Sigmoid colon (tissue), 7 donors: ENCODE results near the gene GDAP1L1. TPM values are rescaled to one million over a fixed set of nuclear protein-coding genes. Genes with fewer than 3 reads are reported as not detected.
A peak's percentile ranks its signal among the peaks of the same experiment; 100 is the strongest.

Source experiments
- DNase-seq: peaks from one replicate; pipeline ENCODE4 v3.0.0-alpha.2; 2019
- H3K27ac ChIP-seq, 4 donors: fragments of 200-600 bp; sonication (generic); one replicate each; pipeline ENCODE4 v1.5.1; 2016 to 2019; ENCODE audit warnings: mild to moderate bottlenecking in 1 of 4
- H3K27me3 ChIP-seq, 3 donors: fragments of 200-600 bp; sonication (generic); one replicate each; pipeline ENCODE4 v1.5.1; 2019; ENCODE audit warnings: mild to moderate bottlenecking in 1 of 3
- H3K36me3 ChIP-seq, 4 donors: fragments of 200-600 bp; sonication (generic); one replicate each; pipeline ENCODE4 v1.5.1; 2016 to 2019
- H3K4me1 ChIP-seq, 4 donors: fragments of 200-600 bp; sonication (generic); one replicate each; pipeline ENCODE4 v1.5.1; 2017 to 2019
- H3K4me3 ChIP-seq, 4 donors: fragments of 200-600 bp; sonication (generic); one replicate each; pipeline ENCODE4 v1.5.1; 2017 to 2019; ENCODE audit warnings: mild to moderate bottlenecking in 2 of 4, moderate library complexity in 1 of 4
- H3K9me3 ChIP-seq, 4 donors: fragments of 200-600 bp in 3 of 4; sonication (generic) in 3 of 4; one replicate each; pipeline versions ENCODE4 v1.5.1 to v1.6.1; 2013 to 2019
- EP300 ChIP-seq, 4 donors: sonication (generic); formaldehyde crosslinking; IDR thresholded peaks; one replicate each; pipeline ENCODE4 v1.6.1; 2017; ENCODE audit warnings: antibody characterized with exemption in 4 of 4
- POLR2A ChIP-seq, 2 donors: fragments of 450-650 bp; IDR thresholded peaks; one replicate each; pipeline ENCODE4 v1.6.1; 2016; ENCODE audit warnings: antibody characterized with exemption in 2 of 2, mild to moderate bottlenecking in 2 of 2, moderate library complexity in 2 of 2
- POLR2AphosphoS5 ChIP-seq, 4 donors: sonication (generic); formaldehyde crosslinking; IDR thresholded peaks; one replicate each; pipeline ENCODE4 v1.6.1; 2017; ENCODE audit warnings: antibody characterized with exemption in 4 of 4
- WGBS, 2 donors: extraction: QIAGEN DNeasy Blood & Tissue Kit; methylation state at CpG; one replicate each; pipeline ENCODE4 v1.1.7; 2013; 5-methylcytosine and 5-hydroxymethylcytosine counted together
- intact Hi-C: fragments of 100-400 bp; cut with DNase I; formaldehyde crosslinking; loops from one replicate; pipeline ENCODE4 v1.15.1; 2023
- polyA plus RNA-seq, 3 donors: library from polyadenylated mRNA; stranded (reverse); fragments of 200-250 nt; gene quantifications; one replicate each; pipeline ENCODE4 v1.2.3, GENCODE V29; 2013
- total RNA-seq, 4 donors: library from RNA; depleted of rRNA; stranded (reverse); fragments of >200 nt; gene quantifications; one replicate each; pipeline ENCODE4 v1.1.0, GENCODE V29; 2016
- TF ChIP-seq, protein P1 (sequence below), 4 experiments: fragments of 450-650 bp in 3 of 4; fragments of 200-600 bp in 1 of 4; IDR thresholded peaks; one replicate each; pipeline ENCODE4 v1.5.1; 2016 to 2019; ENCODE audit warnings: antibody characterized with exemption in 4 of 4, mild to moderate bottlenecking in 3 of 4, moderate library complexity in 2 of 4
- donor health status: healthy with polysubstance abuse.
- donor health status: Bipolar disorder and iron deficiency.
- donor health status: healthy.

GDAP1L1 gene
- total and polyA plus RNA-seq, 7 donors: 0.20 to 1.4 (median 0.60) TPM; not detected in 2

- peaks cover 7 to 71% (median 29%) of the 10 kb centered on the region in 4 donors for H3K36me3 ChIP-seq
- no peak overlapping the region for H3K4me3 ChIP-seq
- H3K9me3 ChIP-seq: no peaks in the 10 kb centered on the region
- H3K4me1 ChIP-seq: peaks cover 0 to 70% (median 43%) of the 10 kb centered on the region in 4 donors
- TF ChIP-seq POLR2A (IDR thresholded peaks at IDR 0.05) (no peak), EP300 (IDR thresholded peaks at IDR 0.05) (peak in 3 of 4 donors; percentile 23 to 51 (median 37)), POLR2AphosphoS5 (IDR thresholded peaks at IDR 0.05) (peak in 3 of 4 donors; percentile 62 to 67 (median 64))
- TF ChIP-seq, protein P1, sequence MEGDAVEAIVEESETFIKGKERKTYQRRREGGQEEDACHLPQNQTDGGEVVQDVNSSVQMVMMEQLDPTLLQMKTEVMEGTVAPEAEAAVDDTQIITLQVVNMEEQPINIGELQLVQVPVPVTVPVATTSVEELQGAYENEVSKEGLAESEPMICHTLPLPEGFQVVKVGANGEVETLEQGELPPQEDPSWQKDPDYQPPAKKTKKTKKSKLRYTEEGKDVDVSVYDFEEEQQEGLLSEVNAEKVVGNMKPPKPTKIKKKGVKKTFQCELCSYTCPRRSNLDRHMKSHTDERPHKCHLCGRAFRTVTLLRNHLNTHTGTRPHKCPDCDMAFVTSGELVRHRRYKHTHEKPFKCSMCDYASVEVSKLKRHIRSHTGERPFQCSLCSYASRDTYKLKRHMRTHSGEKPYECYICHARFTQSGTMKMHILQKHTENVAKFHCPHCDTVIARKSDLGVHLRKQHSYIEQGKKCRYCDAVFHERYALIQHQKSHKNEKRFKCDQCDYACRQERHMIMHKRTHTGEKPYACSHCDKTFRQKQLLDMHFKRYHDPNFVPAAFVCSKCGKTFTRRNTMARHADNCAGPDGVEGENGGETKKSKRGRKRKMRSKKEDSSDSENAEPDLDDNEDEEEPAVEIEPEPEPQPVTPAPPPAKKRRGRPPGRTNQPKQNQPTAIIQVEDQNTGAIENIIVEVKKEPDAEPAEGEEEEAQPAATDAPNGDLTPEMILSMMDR (IDR thresholded peaks at IDR 0.05): no peak
- H3K27ac ChIP-seq: peak overlapping the region; percentile 78 to 98 (median 80)
- DNase-seq: no peak
- WGBS, 2 donors: 72 to 98% methylated on average over 2 of the region's 2 CpGs
- intact Hi-C loops: no loop called here
- no peaks in the 10 kb centered on the region for H3K27me3 ChIP-seq
Observed at GRCh38 chr20:44203161-44203560, 43.9 kb upstream of the GDAP1L1 start.

DNA sequence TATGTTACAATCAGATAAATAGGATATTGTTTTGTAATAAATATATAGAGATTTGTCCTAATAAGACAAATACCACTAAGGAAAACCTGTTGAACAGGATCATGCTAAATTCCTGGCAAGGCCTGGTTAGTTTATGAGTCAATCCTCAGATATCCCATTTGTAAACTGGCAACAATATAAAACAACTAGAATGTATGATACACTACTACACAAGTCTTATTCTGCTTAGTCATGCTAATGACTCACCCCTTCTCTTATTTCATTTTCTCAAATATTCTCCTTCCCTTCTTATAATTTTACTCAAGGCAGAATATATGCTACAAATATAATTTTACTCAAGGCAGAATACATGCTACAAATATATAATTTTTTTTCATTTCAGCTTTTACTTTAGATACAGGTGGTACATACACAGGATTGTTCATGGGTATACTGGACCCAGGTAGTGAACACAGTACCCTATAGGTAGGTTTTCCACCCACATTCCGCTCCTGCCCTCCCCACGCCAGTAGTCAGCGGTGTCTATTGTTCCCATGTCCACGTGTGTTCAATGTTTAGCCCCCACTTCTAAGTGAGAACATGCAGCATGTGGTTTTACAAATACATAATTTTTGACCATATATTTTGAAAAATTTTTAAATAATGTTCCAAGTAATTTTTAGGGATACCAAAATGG is 42.8 kb upstream of the GDAP1L1 start:
- no peaks in the 10 kb centered on the region for H3K9me3 ChIP-seq
- DNase-seq: no peak
- H3K36me3 ChIP-seq: peaks cover 0 to 59% (median 22%) of the 10 kb centered on the region in 4 donors
- H3K27me3 ChIP-seq: no peaks in the 10 kb centered on the region
- peak in 3 of 4 donors; percentile 51 to 68 (median 62) for TF ChIP-seq POLR2AphosphoS5 (IDR thresholded peaks at IDR 0.05)
- TF ChIP-seq POLR2A (IDR thresholded peaks at IDR 0.05): no peak
- peak in 2 of 4 donors; percentile 19 to 42 for TF ChIP-seq EP300 (IDR thresholded peaks at IDR 0.05)
- TF ChIP-seq, protein P1 (IDR thresholded peaks at IDR 0.05): no peak
- H3K4me1 ChIP-seq: peaks cover 0 to 81% (median 55%) of the 10 kb centered on the region in 4 donors
- H3K27ac ChIP-seq: peak overlapping the region; percentile 78 to 98 (median 80)
- no peak overlapping the region for H3K4me3 ChIP-seq
- WGBS, 2 donors: 89 to 94% methylated on average over 4 of the region's 4 CpGs
- intact Hi-C loops: no loop called here

DNA sequence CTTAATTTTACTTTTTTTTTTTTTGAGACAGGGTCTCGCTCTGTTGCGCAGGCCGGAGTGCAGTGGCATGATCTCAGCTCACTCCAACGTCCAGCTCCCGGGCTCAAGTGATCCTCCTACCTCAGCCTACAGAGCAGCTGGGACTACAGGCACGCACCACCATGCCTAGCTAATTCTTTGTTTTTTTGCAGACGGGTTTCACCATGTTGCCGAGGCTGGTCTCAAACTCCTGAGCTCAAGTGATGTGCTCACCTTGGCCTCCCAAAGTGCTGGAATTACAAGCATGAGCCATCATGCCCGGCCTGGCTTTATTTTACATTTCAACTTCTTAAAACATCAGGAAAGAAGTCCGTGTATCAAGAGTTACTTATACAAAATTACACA is 42.3 kb upstream of the GDAP1L1 start:
- intact Hi-C loops: no loop called here
- Histone ChIP-seq H3K27ac (peak overlapping the region; percentile 78 to 98 (median 80)), H3K4me3 (no peak overlapping the region), H3K36me3 (peaks cover 0 to 54% (median 18%) of the 10 kb centered on the region in 4 donors), H3K4me1 (peaks cover 0 to 84% (median 56%) of the 10 kb centered on the region in 4 donors), H3K27me3 (no peaks in the 10 kb centered on the region), H3K9me3 (no peaks in the 10 kb centered on the region)
- TF ChIP-seq, protein P1 (IDR thresholded peaks at IDR 0.05): no peak
- TF ChIP-seq EP300 (IDR thresholded peaks at IDR 0.05) (no peak), POLR2A (IDR thresholded peaks at IDR 0.05) (no peak), POLR2AphosphoS5 (IDR thresholded peaks at IDR 0.05) (no peak)
- no peak for DNase-seq
- WGBS, 2 donors: 91 to 94% methylated on average over 10 of the region's 10 CpGs

DNA sequence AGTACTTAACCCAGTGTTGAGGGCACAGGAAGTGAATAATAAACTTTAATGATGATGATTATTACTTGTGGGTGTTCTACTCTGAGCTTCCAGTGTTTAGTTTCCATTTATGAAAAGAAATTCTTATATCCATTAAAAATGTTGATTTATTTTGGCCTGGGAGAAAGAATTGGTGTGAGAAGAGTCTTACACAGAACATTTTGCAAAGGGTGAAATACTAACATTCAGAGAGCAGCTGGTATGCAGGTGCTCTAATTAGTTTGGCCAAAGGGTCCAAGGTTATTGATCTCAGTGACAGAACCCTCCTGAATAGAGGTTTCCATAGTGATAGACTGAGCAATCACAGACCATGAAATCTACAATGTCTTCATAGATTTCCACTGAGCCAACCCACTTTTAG is 41.0 kb upstream of the GDAP1L1 start:
- Histone ChIP-seq H3K27me3 (no peaks in the 10 kb centered on the region), H3K27ac (peak overlapping the region in 3 of 4 donors; percentile 98 to 100 (median 99)), H3K4me1 (peaks cover 0 to 71% (median 57%) of the 10 kb centered on the region in 4 donors), H3K9me3 (no peaks in the 10 kb centered on the region), H3K36me3 (peaks cover 0 to 41% (median 13%) of the 10 kb centered on the region in 4 donors), H3K4me3 (no peak overlapping the region)
- TF ChIP-seq, protein P1 (IDR thresholded peaks at IDR 0.05): no peak
- TF ChIP-seq POLR2AphosphoS5 (IDR thresholded peaks at IDR 0.05): no peak
- no peak for TF ChIP-seq POLR2A (IDR thresholded peaks at IDR 0.05)
- TF ChIP-seq EP300 (IDR thresholded peaks at IDR 0.05): no peak
- DNase-seq: no peak
- intact Hi-C loops: no loop called here
